NCI-H345 treated with DMSO at 0.1 percent for 48 hours (cell line): Measurements from ENCODE around the gene ARHGEF37.

Experiments
- DNase-seq: peaks from one replicate; lab custom pipeline; 2025; ENCODE audit not compliant: unreplicated experiment; lab: John Stamatoyannopoulos, UW

The ARHGEF37 gene

GRCh38 chr5:149627070-149627469, 45.8 kb downstream of the ARHGEF37 start:
- no peak for DNase-seq

- DNase-seq: no peak
These were observed 46.9 kb downstream of the ARHGEF37 start for GRCh38 chr5:149628221-149628620.

GRCh38 chr5:149628846-149629388, 47.6 kb downstream of the ARHGEF37 start:
- no peak for DNase-seq

- no peak for DNase-seq
These were observed 48.1 kb downstream of the ARHGEF37 start for GRCh38 chr5:149629421-149629820.

GRCh38 chr5:149630337-149630736, 49.0 kb downstream of the ARHGEF37 start:
- no peak for DNase-seq

GRCh38 chr5:149631506-149631905, 50.2 kb downstream of the ARHGEF37 start:
- DNase-seq: no peak

GRCh38 chr5:149632311-149633251, 51.3 kb downstream of the ARHGEF37 start:
- DNase-seq: no peak

GRCh38 chr5:149633476-149634350, 52.4 kb downstream of the ARHGEF37 start:
- no peak for DNase-seq

GRCh38 chr5:149635394-149635793, 54.1 kb downstream of the ARHGEF37 start:
- no peak for DNase-seq

- no peak for DNase-seq
These were observed 55.0 kb downstream of the ARHGEF37 start for GRCh38 chr5:149636191-149636860.

- peak; percentile 29 for DNase-seq
These were observed 55.6 kb downstream of the ARHGEF37 start for GRCh38 chr5:149636861-149637246.

GRCh38 chr5:149638136-149638535, 56.8 kb downstream of the ARHGEF37 start:
- no peak for DNase-seq

GRCh38 chr5:149638546-149639241, 57.4 kb downstream of the ARHGEF37 start:
- no peak for DNase-seq

- DNase-seq: no peak
These were observed 58.4 kb downstream of the ARHGEF37 start for GRCh38 chr5:149639737-149640136.

GRCh38 chr5:149640350-149640999, 59.2 kb downstream of the ARHGEF37 start:
- DNase-seq: no peak

GRCh38 chr5:149641000-149641576, 59.8 kb downstream of the ARHGEF37 start:
- DNase-seq: no peak

GRCh38 chr5:149641600-149641999, 60.3 kb downstream of the ARHGEF37 start:
- DNase-seq: no peak

GRCh38 chr5:149643781-149644180, 62.5 kb downstream of the ARHGEF37 start:
- DNase-seq: no peak

GRCh38 chr5:149644629-149645028, 63.3 kb downstream of the ARHGEF37 start:
- no peak for DNase-seq
